Tibial nerve (tissue), 4 donors: ENCODE results near the gene XRN2.

ENCODE experiments used
- EP300 ChIP-seq, 2 donors: sonication (generic); formaldehyde crosslinking; IDR thresholded peaks; one replicate each; pipeline ENCODE4 v1.6.1; 2017; ENCODE audit warnings: antibody characterized with exemption in 2 of 2, mild to moderate bottlenecking in 1 of 2
- POLR2A ChIP-seq, 2 donors: fragments of 450-650 bp; IDR thresholded peaks; one replicate each; pipeline ENCODE4 v1.6.1; 2017; ENCODE audit warnings: antibody characterized with exemption in 2 of 2, mild to moderate bottlenecking in 2 of 2, moderate library complexity in 2 of 2
- TF ChIP-seq, protein P1 (sequence below), 5 experiments: fragments of 200-600 bp in 3 of 5; fragments of 450-650 bp in 2 of 5; sonication (generic) in 3 of 5; IDR thresholded peaks; one replicate each; pipeline ENCODE4 v1.5.1; 2016 to 2019; ENCODE audit warnings: antibody characterized with exemption in 5 of 5, mild to moderate bottlenecking in 3 of 5, moderate library complexity in 2 of 5

- TF ChIP-seq, protein P1, sequence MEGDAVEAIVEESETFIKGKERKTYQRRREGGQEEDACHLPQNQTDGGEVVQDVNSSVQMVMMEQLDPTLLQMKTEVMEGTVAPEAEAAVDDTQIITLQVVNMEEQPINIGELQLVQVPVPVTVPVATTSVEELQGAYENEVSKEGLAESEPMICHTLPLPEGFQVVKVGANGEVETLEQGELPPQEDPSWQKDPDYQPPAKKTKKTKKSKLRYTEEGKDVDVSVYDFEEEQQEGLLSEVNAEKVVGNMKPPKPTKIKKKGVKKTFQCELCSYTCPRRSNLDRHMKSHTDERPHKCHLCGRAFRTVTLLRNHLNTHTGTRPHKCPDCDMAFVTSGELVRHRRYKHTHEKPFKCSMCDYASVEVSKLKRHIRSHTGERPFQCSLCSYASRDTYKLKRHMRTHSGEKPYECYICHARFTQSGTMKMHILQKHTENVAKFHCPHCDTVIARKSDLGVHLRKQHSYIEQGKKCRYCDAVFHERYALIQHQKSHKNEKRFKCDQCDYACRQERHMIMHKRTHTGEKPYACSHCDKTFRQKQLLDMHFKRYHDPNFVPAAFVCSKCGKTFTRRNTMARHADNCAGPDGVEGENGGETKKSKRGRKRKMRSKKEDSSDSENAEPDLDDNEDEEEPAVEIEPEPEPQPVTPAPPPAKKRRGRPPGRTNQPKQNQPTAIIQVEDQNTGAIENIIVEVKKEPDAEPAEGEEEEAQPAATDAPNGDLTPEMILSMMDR (IDR thresholded peaks at IDR 0.05), result no peak
- TF ChIP-seq POLR2A (IDR thresholded peaks at IDR 0.05), result no peak
- no peak for TF ChIP-seq EP300 (IDR thresholded peaks at IDR 0.05)
These were observed 57.6 kb downstream of the XRN2 start for GRCh38 chr20:21360705-21361104.
